Dermis microvascular lymphatic vessel endothelial cell (primary cell): ENCODE data around the gene MEN1. TPM values are rescaled to one million over a fixed set of nuclear protein-coding genes. Genes with fewer than 3 reads are reported as not detected.

Experiments used
- DNase-seq, 2 donors: peaks; one replicate each; pipeline versions ENCODE4 v3.0.0 to v3.0.0-alpha.2; 2010; ENCODE audit warnings: low read depth in 2 of 2
- total RNA-seq: library from RNA; depleted of rRNA; stranded (reverse); fragments of >200 nt; gene quantifications from 2 replicates; pipeline ENCODE4 v1.2.1, GENCODE V29; 2014

The MEN1 gene
- total RNA-seq, 1 donor from 2014 or later, result 10.8 TPM

DNA sequence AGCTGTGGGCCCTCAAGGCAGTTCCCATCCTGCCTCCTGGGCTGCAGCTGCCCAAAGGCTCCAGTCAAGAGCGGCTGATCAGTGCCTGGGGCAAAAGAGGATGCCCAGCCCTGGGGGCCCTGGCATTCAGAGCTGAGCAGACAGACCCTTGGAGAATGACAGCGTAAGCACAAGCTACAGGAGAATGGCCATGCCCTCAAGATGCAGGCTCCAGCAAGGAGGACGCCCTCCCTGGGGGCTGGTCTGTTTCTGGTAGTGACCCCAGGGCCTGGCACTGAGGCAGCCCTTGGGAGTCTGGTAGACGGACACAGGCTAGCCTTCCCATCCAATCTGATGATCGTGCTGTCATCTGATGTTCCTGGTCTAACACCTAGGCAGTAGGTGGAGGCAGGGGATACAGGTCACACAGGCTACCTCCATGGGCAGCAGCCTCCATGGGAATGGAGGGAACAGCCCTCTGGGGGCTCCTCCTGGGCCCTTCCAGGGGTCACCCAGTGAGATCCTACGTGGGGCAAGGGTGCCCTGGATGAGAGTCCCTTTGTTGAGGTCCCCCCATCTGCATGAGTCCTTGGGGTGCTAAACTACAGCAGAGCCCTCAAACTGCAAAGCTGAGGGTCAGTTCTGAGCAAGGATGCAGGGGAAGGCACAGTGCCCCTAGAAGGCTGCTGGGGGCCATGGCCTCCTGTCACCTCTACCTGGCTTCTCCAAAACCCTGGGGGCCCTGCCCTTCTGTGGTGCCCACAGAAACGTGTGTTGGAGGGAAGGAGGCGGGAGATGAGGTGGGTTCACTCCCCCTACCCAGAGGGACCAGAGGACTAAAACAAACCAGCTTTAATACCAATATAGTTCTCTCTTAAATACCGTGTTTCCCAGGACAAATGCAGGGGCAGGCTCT lies 21.8 kb downstream of the MEN1 start:
- no peak for DNase-seq

- peak in 1 of 2 donors; percentile 68 for DNase-seq
Observed at GRCh38 chr11:64787526-64788320, 22.6 kb downstream of the MEN1 start.

DNA sequence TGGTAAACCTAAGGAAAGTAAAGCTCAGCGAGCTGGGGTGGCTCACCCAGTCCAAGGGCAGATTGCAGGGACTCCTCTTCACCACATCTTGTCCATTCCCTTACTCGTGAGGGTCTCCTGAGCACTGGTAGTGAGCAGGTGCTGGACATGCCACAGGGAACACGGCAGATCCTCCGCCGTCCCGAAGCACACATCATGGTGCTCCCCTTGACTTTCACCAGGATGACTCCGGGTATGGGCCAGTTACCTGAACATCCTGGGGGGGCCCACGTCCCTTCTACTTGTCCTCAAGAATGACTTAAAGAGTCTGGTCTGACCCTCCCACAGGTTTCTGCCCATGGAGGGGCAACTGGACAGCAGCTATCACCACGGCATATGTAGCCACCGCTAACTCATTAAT lies 24.0 kb downstream of the MEN1 start:
- DNase-seq, result no peak

- no peak for DNase-seq
Observed at GRCh38 chr11:64784813-64785581, 25.4 kb downstream of the MEN1 start.

DNA sequence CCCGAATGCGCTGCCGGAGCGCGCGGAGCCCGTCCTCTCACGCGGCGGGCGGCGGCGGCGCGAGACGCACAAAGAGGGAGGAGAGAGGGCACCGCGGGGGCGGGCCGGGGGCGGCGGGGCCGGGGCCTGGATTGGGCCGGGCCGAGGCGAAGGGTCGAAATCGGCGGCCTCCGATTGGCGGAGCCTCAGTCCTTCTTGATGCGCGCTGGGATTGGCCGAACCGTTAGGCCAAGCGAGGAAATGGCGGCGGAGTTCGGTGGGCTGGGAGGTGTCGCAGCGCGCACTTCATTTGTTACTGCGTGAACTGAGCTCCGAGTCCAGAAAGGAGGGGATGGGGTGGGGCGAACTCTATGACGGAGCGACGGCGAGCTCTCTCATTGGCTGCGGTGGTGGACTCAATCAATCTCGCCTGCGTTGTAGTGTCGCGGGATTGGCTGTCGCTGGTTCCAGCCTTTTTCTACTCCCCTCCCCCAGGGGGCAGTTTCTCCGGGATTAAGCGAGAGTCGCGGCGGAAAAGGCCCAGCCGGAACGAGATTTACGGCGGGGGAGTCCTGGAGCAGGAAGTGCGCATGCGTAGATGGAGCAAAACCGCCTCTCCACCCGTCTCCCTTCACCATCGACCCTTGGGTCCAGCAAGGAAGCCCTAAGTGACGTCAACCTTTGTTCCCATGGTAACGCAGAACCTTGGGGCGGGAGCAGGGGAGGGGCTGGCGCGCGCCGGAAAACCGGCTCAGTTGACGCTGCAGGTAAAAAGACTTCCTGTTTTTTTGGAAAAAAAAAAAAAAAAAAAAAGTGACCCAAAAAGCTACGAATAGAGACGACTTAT lies 31.7 kb downstream of the MEN1 start, which contains the start of gene SF1:
SF1 (minus strand) TSS at position 70 of the 826 bp plus-strand sequence. CDS start 150 bp downstream, outside the sequence.
- peak; percentile 100 for DNase-seq

GRCh38 chr11:64778223-64778472 lies 32.2 kb downstream of the MEN1 start:
- no peak for DNase-seq

- DNase-seq, result peak; percentile 47 to 83
Observed at GRCh38 chr11:64777449-64778222, 32.7 kb downstream of the MEN1 start.

DNA sequence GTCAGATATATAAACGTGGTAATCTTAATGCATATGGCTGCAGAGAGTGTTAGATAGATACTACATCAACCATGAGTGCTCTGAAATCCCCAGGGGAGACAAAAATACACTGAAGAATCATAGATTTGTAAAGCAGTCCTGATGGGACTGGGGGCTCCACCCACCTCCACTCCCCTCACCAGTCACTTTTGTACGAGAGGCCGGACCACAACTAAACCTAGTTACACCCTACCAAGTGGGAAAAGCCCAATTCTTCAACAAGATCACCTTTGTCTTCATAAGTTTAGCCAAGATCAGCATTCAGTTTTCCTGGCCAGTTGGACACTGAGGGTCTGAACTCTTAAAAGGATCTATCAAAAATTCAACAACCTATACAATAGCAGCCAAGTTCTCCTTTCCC lies 33.5 kb downstream of the MEN1 start:
- DNase-seq, result no peak

DNA sequence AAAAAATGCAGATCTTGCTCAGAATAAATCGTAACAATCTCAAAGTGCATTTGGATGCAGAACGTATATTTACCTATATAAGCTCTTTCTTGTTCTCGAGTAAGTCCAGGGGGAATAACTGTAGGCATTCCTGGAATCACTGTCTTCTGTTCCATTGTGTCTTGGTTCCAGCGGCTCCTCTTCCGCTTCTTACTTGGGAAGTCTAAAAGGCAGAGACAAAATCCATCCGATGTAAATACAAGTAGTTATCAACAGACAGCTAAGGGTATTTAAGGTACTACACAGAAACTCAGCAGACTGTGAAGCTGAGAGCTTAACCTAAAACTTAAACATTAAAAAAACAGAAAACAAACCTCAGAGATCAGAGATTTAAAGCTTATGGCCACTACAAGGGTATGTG lies 33.9 kb downstream of the MEN1 start:
- no peak for DNase-seq

DNA sequence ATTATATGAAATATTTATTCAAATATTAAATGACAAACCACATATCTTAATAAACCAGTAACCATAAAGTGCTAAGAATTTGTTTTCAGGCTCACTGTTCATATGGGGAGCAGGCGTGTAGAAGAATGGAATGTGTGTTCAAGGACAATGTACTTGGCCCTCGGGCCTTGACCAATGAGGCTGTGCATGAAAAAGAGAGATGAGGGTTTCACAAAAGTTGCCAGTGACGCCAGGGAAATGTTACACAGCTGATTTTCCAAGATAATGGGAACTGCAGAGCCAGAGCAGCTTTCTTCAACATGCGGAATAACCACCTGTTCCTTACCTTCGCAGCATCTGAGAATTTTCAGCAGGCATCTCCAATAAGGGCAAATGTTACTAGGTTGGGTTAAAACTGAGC lies 36.2 kb downstream of the MEN1 start:
- DNase-seq, result no peak

DNA sequence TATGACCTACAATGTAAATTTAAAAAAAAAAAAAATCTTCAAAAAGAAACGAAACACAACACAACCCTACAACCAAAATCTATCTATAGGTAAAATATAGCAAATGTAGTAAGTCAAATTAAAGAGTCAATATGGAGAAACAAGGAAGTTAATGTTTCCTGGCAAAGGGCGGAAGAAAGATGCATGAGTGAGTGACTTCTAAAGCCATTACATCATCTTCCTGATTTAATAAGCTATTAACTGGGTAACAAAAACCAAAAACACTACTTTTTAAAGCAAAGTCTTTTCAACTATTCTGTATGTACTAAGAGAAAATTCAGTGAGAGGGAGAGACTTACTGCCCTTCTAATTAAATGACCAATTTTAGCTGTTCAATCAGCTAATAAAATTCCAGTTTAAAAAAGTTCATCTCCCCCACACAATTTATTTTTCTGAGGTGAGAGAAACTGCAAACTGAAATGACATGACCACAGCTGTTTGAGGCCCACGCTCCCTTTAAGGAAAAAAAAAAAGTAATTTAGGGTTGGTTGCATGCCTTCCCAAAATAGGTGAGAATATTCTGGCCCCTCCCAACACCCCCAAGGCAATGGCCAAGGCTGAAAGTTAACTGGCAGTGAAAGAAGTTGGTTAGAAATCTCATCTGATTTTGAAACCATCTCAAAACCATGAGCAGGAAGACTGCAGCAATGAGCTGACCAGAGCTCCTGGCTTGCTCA lies 37.9 kb downstream of the MEN1 start:
- DNase-seq, result peak in 1 of 2 donors; percentile 43

DNA sequence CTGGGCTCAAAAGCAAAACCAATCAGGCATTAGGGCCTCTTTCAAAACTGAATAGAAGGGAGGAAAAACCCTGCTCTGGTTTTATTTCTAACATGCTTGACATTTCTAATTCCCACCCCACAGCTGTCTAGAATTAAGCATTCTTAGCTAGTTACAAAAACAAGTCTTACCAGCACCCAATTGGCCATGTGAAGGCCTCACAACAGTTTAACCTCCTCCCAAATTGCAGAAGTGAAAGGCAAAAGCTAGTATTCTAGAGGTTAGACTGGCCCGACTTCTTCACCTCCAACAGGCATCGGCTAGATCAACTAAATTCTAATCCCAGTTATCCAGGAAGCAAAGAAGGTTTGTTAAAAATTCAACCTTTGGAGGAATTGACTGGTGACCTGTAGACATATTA lies 38.5 kb downstream of the MEN1 start:
- DNase-seq, result no peak

GRCh38 chr11:64770120-64770519 lies 40.2 kb downstream of the MEN1 start:
- no peak for DNase-seq

GRCh38 chr11:64769283-64769682 lies 41.1 kb downstream of the MEN1 start:
- no peak for DNase-seq

GRCh38 chr11:64768300-64768694 lies 42.1 kb downstream of the MEN1 start:
- DNase-seq, result no peak

DNA sequence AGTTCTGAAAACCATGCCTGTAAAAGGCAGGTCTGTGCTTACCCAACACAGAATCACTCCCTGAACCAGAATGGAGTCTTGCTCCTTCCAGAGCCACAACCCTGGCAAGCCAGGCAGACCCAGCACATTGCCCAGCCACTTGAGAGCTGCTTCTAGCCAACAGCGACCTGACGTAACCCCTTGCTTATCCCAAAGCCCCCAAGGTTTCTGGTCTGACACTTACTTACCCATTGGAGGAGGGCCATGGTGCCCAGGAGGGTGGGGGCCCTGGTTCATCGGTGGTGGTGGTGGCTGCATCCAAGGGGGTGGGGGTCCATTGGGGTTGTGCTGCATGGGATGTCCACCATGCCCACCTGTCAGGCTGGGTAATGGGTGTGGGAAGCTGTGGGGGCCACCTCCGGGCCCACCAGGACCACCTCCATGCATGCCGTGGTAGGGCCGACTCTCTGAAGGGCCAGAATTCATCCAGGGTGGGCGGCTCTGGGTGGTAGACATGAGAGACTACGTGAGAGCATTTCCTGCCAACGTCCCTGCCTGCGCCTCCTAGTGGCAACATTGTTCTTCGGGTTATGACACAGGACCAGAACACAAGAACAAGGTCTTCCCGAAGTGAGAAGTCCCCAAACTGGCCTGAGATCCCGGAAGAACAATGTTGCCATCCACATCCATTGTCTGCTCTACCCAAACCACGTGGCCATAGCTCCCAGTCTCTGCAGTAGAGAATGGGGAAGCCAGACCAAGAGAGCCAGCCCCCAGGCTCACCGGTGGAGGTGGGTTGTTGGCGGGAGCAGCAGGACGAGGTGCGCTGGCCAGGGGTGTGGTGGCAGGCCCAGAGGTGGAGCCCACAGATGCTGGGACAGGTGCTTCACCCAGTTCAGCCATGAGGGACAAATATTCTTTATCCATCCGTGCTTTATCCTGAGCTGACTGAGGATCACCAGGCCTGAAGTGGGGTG lies 42.7 kb downstream of the MEN1 start:
- peak in 1 of 2 donors; percentile 75 for DNase-seq

DNA sequence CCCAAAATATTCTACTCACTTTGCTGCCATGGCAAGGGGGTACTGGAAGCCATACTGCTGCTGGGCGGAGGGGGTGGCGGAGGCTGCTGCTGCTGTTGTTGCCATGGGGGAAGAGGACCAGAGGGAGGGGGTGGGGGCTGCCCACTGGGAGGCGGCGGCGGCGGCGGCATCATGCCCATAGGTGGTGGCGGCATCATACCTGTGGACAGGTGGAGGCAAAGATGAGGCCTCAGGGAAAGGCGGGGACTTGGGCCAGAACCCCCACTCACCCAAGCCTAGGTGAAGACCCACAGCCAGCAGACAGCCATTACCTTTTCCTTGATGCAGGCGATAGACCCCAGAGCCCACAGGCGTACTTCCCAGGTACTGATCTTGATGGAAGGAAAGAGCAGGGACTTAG lies 43.5 kb downstream of the MEN1 start:
- no peak for DNase-seq

- DNase-seq, result no peak
Observed at GRCh38 chr11:64765851-64766665, 44.3 kb downstream of the MEN1 start.
